ENCODE data around the gene SERPINB3.

Gene SERPINB3

DNA sequence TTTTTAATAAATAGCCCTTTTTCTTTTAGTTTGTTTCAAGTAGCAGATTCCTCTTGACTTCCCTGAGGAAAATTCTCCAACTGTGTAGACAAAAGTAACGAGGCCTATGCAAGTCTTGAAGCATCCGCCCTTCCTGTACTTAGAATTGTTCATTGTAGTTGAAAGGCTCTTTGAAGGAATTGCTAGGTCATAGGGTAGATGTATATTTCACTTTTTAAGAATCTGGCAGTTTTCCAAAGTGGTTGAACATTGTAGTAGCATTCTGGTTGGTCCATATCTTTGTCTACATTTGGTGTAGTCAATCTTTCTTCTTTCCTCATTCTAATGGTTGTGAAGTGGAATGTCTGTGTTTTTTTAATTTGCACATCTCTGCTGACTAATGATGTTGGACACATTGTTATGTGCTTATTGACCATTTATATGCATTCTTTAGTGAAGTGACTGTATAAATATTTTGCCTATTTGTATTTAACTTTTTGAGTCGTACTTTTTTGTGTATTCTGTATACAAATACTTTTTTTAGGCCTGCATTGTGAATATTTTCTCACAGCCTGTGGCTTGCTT, 35.5 kb upstream of the SERPINB3 start:
- peak; percentile 65 for DNase-seq (ENCODE audit: low read depth)

DNA sequence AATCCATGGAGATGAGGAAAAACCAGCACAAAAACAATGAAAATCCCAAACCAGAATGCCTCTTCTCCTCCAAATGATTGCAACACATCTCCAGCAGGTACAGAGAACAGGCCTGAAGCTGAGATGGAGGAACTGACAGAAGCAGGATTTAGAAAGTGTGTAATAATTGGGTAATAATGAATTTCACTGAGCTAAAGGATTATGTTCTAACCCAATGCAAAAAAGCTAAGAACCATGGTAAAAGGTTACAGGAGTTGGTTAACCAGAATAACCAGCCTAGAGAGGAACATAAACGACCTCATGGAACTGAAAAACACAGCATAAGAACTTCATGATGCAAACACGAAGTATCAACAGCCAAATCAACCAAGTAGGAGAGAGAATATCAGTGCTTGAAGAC, 27.4 kb upstream of the SERPINB3 start:
- no peak overlapping the region for H3K4me3 ChIP-seq (ENCODE audit: low read length)
- DNase-seq (ENCODE audit: low read depth): no peak
- TF ChIP-seq, protein P1, sequence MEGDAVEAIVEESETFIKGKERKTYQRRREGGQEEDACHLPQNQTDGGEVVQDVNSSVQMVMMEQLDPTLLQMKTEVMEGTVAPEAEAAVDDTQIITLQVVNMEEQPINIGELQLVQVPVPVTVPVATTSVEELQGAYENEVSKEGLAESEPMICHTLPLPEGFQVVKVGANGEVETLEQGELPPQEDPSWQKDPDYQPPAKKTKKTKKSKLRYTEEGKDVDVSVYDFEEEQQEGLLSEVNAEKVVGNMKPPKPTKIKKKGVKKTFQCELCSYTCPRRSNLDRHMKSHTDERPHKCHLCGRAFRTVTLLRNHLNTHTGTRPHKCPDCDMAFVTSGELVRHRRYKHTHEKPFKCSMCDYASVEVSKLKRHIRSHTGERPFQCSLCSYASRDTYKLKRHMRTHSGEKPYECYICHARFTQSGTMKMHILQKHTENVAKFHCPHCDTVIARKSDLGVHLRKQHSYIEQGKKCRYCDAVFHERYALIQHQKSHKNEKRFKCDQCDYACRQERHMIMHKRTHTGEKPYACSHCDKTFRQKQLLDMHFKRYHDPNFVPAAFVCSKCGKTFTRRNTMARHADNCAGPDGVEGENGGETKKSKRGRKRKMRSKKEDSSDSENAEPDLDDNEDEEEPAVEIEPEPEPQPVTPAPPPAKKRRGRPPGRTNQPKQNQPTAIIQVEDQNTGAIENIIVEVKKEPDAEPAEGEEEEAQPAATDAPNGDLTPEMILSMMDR (conservative IDR thresholded peaks at IDR 0.05; ENCODE audit: low read length): no peak

More for the DNA sequence above, 35.5 kb upstream of the SERPINB3 start:
- no peak overlapping the region for H3K4me3 ChIP-seq (ENCODE audit: low read length)
- TF ChIP-seq, protein P1 (conservative IDR thresholded peaks at IDR 0.05; ENCODE audit: low read length): no peak

DNA sequence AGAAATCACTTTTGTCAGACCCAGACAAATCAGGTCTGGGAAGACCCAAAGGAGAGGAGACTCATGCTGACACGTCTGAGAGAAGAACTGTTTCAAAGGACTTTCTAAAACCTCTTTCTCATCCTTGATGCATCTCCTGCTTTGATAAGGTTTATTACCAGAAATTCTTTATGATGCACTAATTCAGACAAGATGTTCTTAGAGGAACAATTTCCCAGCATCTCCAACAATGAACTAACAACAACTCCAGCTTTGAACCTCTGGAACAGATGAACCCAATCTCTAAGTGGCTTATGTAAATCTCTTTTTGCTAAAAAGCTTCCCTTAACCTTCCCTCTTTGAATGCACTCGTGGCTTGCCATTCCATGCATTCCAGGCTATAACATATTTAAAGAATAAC, 25.2 kb upstream of the SERPINB3 start:
- TF ChIP-seq, protein P1 (conservative IDR thresholded peaks at IDR 0.05; ENCODE audit: low read length): no peak
- DNase-seq (ENCODE audit: low read depth): peak; percentile 43
- H3K4me3 ChIP-seq (ENCODE audit: low read length): no peak overlapping the region

DNA sequence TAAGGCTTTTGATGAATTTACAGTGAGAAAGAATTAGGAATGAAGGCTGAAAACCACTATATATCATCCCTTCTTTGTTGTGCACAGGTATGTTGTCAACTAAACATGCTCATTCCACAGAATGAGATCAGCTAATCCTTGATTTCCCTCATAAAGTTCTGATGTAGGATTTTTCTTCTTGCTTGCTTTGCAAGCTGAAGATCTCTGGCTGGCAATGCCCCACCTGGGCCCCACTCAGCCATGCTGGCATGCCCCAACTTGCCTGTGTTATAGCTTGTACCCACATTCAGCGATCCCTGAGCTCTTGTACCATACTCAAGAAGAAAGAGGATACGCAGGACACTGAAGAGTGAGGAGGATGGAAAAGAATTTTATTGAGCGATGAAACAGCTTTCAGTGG, 23.0 kb upstream of the SERPINB3 start:
- TF ChIP-seq, protein P1 (conservative IDR thresholded peaks at IDR 0.05; ENCODE audit: low read length): no peak

GRCh38 chr18:63683890-63684289, 22.2 kb upstream of the SERPINB3 start:
- TF ChIP-seq, protein P1 (conservative IDR thresholded peaks at IDR 0.05; ENCODE audit: low read length): no peak
- DNase-seq (ENCODE audit: low read depth): no peak
- no peak overlapping the region for H3K4me3 ChIP-seq (ENCODE audit: low read length)

More for the DNA sequence above, 23.0 kb upstream of the SERPINB3 start:
- no peak overlapping the region for H3K4me3 ChIP-seq (ENCODE audit: low read length)
- DNase-seq (ENCODE audit: low read depth): no peak

DNA sequence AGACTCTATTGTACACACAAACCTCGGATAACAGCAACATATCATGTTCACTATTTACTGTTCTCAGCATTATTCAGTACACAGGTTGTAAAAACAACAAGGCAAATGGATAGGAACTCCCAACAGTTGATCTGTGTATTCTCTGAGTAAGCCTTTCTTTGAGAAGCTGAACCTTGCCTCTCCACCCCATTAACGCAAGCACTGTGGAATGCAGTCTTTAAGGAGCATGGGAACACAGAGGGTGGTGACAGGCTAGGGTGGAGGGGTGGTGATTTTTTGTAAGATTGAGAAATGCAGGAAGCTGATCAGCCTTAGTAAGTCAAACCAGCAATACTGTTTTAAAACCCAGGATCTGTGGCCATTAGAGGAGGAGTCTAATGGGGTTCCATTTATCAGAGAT, 21.5 kb upstream of the SERPINB3 start:
- TF ChIP-seq, protein P1 (conservative IDR thresholded peaks at IDR 0.05; ENCODE audit: low read length): no peak
- DNase-seq (ENCODE audit: low read depth): peak; percentile 93
- H3K4me3 ChIP-seq (ENCODE audit: low read length): no peak overlapping the region

DNA sequence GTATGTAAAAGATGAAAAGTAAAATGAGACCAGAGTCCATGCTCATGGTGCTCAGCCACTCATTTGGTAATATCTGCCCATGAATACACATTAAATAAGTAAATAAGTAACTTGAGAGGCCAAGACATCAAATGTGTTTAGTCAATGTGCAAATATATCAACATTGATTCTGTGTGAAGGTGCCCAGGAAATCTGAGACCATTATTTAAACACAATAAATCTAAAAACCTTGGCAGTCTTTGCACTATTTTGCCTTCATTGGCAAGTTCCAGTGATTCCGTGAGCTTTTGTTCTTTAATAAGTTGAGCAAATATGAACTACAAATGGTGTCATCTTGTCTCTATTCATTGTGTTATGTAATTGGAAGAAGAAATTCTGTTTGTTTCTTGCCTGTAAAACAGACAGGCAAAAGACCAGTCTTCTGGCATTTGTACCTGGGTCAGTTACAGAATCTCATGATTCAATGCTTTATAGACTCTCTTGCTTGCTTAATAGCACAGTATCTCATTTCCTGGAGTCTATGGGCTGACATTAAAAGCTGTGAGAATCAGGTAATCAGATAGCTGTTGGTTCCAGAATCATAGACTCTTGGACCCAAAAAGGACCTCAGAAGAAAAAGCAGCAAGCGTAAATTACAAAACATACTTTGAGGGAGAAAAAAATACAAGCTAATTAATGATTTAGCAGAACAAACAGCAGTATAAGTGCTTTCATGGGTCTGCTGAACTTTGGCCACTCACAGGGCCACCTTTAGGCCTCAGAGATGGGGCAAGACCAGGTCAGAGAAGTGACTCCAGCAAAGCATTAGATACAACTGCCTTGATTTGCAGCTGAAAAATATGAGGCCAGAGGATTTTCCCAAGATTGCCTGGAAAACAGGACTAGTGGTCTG, 20.0 kb upstream of the SERPINB3 start:
- TF ChIP-seq, protein P1 (conservative IDR thresholded peaks at IDR 0.05; ENCODE audit: low read length): no peak

More for the DNA sequence above, 20.0 kb upstream of the SERPINB3 start:
- DNase-seq (ENCODE audit: low read depth): no peak
- no peak overlapping the region for H3K4me3 ChIP-seq (ENCODE audit: low read length)
